NCI-H345 treated with DMSO at 0.1 percent for 48 hours (cell line): Measurements from ENCODE around the gene AMH.

Experiments
- DNase-seq: peaks from one replicate; lab custom pipeline; 2025; ENCODE audit not compliant: unreplicated experiment; lab: John Stamatoyannopoulos, UW

Gene AMH

DNA sequence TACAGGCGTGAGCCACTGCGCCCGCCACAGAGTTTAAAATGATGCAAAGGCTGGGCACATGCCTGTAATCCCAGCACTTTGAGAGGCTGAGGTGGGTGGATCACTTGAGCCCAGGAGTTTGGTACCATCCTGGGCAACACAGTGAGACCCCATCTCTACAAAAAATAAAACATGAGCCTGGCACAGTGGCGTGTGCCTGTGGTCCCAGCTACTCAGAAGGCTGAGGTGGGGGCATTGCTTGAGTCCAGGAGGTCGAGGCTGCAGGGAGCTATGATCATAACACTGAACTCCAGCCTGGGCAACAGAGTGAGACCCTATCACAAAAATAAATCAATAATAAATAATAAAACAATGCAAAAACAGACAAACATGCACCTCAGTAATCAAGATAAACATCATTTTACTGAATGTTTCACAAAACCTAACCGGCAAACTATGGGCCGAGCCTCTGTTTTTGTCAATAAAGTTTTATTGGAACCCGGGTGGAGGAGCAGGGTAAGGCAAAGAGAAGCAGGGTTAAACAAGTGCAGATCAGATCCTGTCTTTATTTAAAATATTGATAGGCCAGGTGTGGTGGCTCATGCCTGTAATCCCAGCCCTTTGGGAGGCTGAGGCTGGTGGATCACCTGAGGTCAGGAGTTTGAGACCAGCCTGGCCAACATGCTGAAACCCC is 34.8 kb downstream of the AMH start:
- no peak for DNase-seq

DNA sequence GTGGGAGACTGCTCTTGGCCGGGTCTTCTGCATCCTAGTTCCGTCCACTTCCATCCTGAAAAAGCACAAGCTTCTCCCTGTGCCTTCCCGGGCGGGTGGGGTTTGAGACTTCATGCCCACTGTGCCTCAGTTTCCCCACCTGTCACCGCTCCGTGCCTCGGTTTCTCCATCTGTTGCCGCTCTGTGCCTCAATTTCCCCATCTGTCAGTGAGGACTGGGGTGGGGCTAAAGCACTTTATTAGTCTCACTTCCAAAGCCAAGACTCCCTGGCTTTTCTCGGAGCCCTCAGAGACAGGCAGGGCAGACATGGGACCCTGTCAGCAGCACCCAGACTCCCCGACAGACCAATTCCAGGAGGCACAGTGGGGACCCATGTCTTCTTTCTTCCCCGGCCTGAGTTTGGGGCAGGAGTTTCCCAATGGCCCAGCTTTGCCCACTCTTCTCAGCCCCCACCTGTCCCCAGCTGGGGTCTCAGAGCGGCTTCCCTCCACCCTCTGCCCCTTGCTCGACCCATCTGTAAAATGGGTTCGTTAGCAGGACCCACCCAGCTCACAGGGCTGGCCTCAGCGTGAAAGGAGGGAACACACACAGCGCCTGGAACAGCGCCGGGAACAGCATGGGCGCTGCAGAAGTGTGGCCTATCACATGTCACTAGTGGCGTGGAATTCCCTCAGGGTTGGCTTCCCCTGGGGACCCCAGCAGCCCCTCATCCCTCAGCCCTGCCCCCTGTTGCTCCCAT is 37.4 kb downstream of the AMH start:
- no peak for DNase-seq

- no peak for DNase-seq
Observed at GRCh38 chr19:2287585-2288337, 38.6 kb downstream of the AMH start.

- DNase-seq: peak; percentile 96
Observed at GRCh38 chr19:2288338-2288817, 39.3 kb downstream of the AMH start.

- DNase-seq: no peak
Observed at GRCh38 chr19:2288818-2289713, 39.9 kb downstream of the AMH start.

- no peak for DNase-seq
Observed at GRCh38 chr19:2289714-2290435, 40.8 kb downstream of the AMH start.

DNA sequence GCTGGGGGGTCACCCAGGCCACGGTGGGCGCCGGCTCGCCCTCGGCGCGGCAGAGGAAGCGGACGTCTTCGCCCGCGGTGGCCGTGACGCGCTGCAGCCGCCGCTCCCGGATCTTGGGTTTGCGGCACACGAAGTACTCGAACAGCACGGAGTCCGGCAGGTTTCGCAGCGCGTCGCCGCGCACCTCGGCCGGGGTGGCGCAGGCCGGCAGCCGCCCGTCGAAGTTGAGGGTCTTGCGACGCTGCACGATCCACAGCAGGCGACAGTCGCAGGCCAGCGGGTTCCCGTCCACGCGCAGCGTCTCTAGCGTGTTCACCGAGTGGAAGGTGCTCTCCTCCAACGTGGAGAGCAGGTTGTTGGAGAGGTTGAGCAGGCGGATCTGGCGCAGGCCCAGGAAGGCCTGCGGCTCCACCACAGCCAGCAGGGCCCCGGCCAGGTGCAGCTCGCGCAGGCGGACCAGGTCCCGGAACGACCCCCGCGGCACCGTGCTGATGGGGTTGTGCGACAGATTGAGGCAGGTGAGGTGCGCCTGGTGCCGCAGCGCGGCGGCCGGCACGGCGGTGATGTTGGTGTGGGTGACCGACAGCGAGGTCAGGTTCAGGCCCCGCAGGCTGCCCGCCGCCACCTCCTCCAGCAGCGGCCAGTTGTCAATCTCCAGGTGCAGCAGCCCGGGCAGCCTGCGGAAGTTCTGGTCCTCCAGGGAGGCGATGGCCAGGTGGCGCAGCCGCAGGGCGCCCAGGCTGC is 41.5 kb downstream of the AMH start:
- peak; percentile 43 for DNase-seq

GRCh38 chr19:2291185-2291751 is 42.1 kb downstream of the AMH start:
- peak; percentile 35 for DNase-seq

GRCh38 chr19:2294687-2295335 is 45.7 kb downstream of the AMH start:
- no peak for DNase-seq

DNA sequence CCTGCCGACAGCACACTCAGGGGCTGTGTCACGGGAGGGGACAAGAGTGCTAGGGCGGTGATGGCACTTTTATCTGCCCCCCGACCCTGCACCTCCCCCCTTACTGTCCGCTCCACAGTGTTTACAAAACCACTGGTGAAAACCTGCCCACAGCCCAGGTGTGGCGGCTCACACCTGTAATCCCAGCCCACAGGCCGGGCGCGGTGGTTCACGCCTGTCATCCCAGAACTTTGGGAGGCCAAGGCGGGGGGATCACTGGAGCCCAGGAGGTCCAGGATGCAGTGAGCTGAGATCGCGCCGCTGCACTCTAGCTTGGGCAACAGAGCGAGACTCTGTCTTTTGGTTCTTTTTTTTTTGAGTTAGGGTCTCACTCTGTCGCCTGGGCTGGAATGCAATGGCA is 47.0 kb downstream of the AMH start:
- no peak for DNase-seq

DNA sequence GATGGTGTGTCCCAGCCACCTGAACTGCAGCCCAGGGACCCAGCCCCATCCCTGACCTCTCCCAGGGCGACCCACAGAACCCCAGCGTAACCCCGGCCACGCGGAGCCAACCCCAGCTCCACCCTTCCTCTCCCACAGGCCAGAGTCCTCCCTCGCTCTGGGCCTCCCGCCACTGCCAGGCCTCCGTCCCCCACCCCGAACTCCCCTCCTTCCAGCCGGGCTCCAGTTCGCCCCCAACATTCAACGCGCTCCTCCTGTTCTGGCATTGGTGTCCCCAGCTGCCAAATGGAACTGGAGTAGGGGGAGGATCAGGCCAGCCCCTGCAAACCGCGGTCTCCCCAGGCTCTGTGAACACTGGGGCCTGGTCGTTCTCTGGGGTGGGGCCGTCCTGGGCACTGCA is 51.4 kb downstream of the AMH start:
- no peak for DNase-seq
